ENCODE measurements around the gene PCYOX1L. TPM values are rescaled to one million over a fixed set of nuclear protein-coding genes. Genes with fewer than 3 reads are reported as not detected.
"Not testable (repeated sequence)": the region's sequence is repeated elsewhere in the genome, so short reads cannot be mapped to it uniquely, and the experiment has no call there.

Gene PCYOX1L
- total RNA-seq, 1 experiment from 2014 or later = 16.6 TPM

GRCh38 chr5:149388498-149389190, 30.8 kb downstream of the PCYOX1L start:
- Histone ChIP-seq H3K9me3 (no peaks in the 10 kb centered on the region), H3K27me3 (no peaks in the 10 kb centered on the region), H3K4me3 (no peak overlapping the region), H3K36me3 (no peaks in the 10 kb centered on the region)
- DNase-seq = no peak

GRCh38 chr5:149389552-149390495, 32.0 kb downstream of the PCYOX1L start:
- DNase-seq = no peak
- Histone ChIP-seq H3K36me3 (no peaks in the 10 kb centered on the region), H3K27me3 (no peaks in the 10 kb centered on the region), H3K9me3 (no peaks in the 10 kb centered on the region), H3K4me3 (no peak overlapping the region)

GRCh38 chr5:149391076-149391475, 33.2 kb downstream of the PCYOX1L start:
- not testable (repeated sequence) for DNase-seq, H3K4me3 ChIP-seq, H3K9me3 ChIP-seq, H3K27me3 ChIP-seq, H3K36me3 ChIP-seq

GRCh38 chr5:149391524-149391923, 33.7 kb downstream of the PCYOX1L start:
- Histone ChIP-seq H3K4me3 (no peak overlapping the region), H3K36me3 (no peaks in the 10 kb centered on the region), H3K27me3 (no peaks in the 10 kb centered on the region), H3K9me3 (no peaks in the 10 kb centered on the region)
- DNase-seq = no peak

- Histone ChIP-seq H3K27me3 (no peaks in the 10 kb centered on the region), H3K9me3 (no peaks in the 10 kb centered on the region), H3K36me3 (no peaks in the 10 kb centered on the region), H3K4me3 (no peak overlapping the region)
- DNase-seq = no peak
These were observed 34.9 kb downstream of the PCYOX1L start for GRCh38 chr5:149392718-149393117.

GRCh38 chr5:149394996-149395395, 37.1 kb downstream of the PCYOX1L start:
- H3K9me3 ChIP-seq, DNase-seq, H3K36me3 ChIP-seq, H3K27me3 ChIP-seq, H3K4me3 ChIP-seq: not testable (repeated sequence)

- Histone ChIP-seq H3K9me3 (no peaks in the 10 kb centered on the region), H3K27me3 (no peaks in the 10 kb centered on the region)
- DNase-seq = peak; percentile 23
These were observed 39.7 kb downstream of the PCYOX1L start for GRCh38 chr5:149397530-149397929.

GRCh38 chr5:149398747-149399266, 41.0 kb downstream of the PCYOX1L start:
- not testable (repeated sequence) for H3K4me3 ChIP-seq, H3K9me3 ChIP-seq, H3K27me3 ChIP-seq, H3K36me3 ChIP-seq, DNase-seq

More at GRCh38 chr5:149397530-149397929, 39.7 kb downstream of the PCYOX1L start:
- Histone ChIP-seq H3K4me3 (no peak overlapping the region), H3K36me3 (no peaks in the 10 kb centered on the region)

- Histone ChIP-seq H3K4me3 (no peak overlapping the region), H3K36me3 (no peaks in the 10 kb centered on the region), H3K9me3 (no peaks in the 10 kb centered on the region), H3K27me3 (no peaks in the 10 kb centered on the region)
- DNase-seq = no peak
These were observed 41.9 kb downstream of the PCYOX1L start for GRCh38 chr5:149399775-149400174.

GRCh38 chr5:149400304-149400703, 42.5 kb downstream of the PCYOX1L start:
- no peaks in the 10 kb centered on the region for H3K27me3 ChIP-seq
- H3K4me3 ChIP-seq = no peak overlapping the region
- DNase-seq = no peak
- no peaks in the 10 kb centered on the region for H3K9me3 ChIP-seq
- H3K36me3 ChIP-seq = no peaks in the 10 kb centered on the region

GRCh38 chr5:149401051-149401450, 43.2 kb downstream of the PCYOX1L start:
- Histone ChIP-seq H3K36me3 (no peaks in the 10 kb centered on the region), H3K9me3 (no peaks in the 10 kb centered on the region), H3K4me3 (no peak overlapping the region), H3K27me3 (no peaks in the 10 kb centered on the region)
- DNase-seq = no peak

- H3K36me3 ChIP-seq = no peaks in the 10 kb centered on the region
- H3K4me3 ChIP-seq = no peak overlapping the region
- H3K27me3 ChIP-seq = no peaks in the 10 kb centered on the region
- no peaks in the 10 kb centered on the region for H3K9me3 ChIP-seq
- no peak for DNase-seq
These were observed 44.4 kb downstream of the PCYOX1L start for GRCh38 chr5:149402291-149402690.

- DNase-seq = no peak
- Histone ChIP-seq H3K36me3 (no peaks in the 10 kb centered on the region), H3K27me3 (no peaks in the 10 kb centered on the region), H3K9me3 (no peaks in the 10 kb centered on the region), H3K4me3 (no peak overlapping the region)
These were observed 46.3 kb downstream of the PCYOX1L start for GRCh38 chr5:149403923-149404745.

- H3K4me3 ChIP-seq = no peak overlapping the region
- no peaks in the 10 kb centered on the region for H3K27me3 ChIP-seq
- no peaks in the 10 kb centered on the region for H3K9me3 ChIP-seq
- H3K36me3 ChIP-seq = no peaks in the 10 kb centered on the region
- peak; percentile 20 for DNase-seq
These were observed 47.1 kb downstream of the PCYOX1L start for GRCh38 chr5:149404746-149405549.

GRCh38 chr5:149405550-149406202, 47.8 kb downstream of the PCYOX1L start:
- DNase-seq = no peak
- Histone ChIP-seq H3K36me3 (no peaks in the 10 kb centered on the region), H3K27me3 (no peaks in the 10 kb centered on the region), H3K9me3 (no peaks in the 10 kb centered on the region), H3K4me3 (no peak overlapping the region)
